SK-N-SH treated with all-trans-retinoic acid at 6 μM for 48 hours (cell line): Measurements from ENCODE around the gene SRBD1.

Experiments used
- ATAC-seq: fragments of 200-7000 bp; cut with Tn5 transposase; 3 replicates; pipeline ENCODE4 v1.9.1; 2020; ENCODE audit warnings: mild to moderate bottlenecking, moderate library complexity
- ARNTL ChIP-seq: fragments of 450-650 bp; formaldehyde crosslinking; IDR thresholded peaks from 2 replicates; pipeline ENCODE4 v1.5.0; 2020; ENCODE audit warnings: low read depth, mild to moderate bottlenecking, moderate library complexity, borderline replicate concordance
- BACH2 ChIP-seq: fragments of 250-450 bp; sonication (Bioruptor Pico); IDR thresholded peaks from 2 replicates; pipeline ENCODE4 v1.9.0; 2021; ENCODE audit warnings: mild to moderate bottlenecking, borderline replicate concordance
- CREB5 ChIP-seq: fragments of 250-450 bp; sonication (Bioruptor Pico); IDR thresholded peaks from 2 replicates; pipeline ENCODE4 v1.5.1; 2020; ENCODE audit warnings: low read depth, mild to moderate bottlenecking, moderate library complexity
- CSDC2 ChIP-seq: fragments of 250-450 bp; sonication (Bioruptor Pico); IDR thresholded peaks from 2 replicates; pipeline ENCODE4 v1.5.0; 2020; ENCODE audit warnings: mild to moderate bottlenecking, moderate library complexity
- CSRNP3 ChIP-seq: fragments of 250-450 bp; sonication (Bioruptor Pico); IDR thresholded peaks from 2 replicates; pipeline ENCODE4 v1.5.1; 2021; ENCODE audit warnings: mild to moderate bottlenecking, moderate library complexity
- ESRRG ChIP-seq: fragments of 250-450 bp; sonication (Bioruptor Pico); IDR thresholded peaks from 2 replicates; pipeline ENCODE4 v1.6.1; 2021; ENCODE audit warnings: mild to moderate bottlenecking
- GLIS3 ChIP-seq: fragments of 250-450 bp; sonication (Bioruptor Pico); IDR thresholded peaks from 2 replicates; pipeline ENCODE4 v1.5.0; 2020; ENCODE audit warnings: mild to moderate bottlenecking, moderate library complexity
- ISL1 ChIP-seq: fragments of 250-450 bp; sonication (Bioruptor Pico); IDR thresholded peaks from 2 replicates; pipeline ENCODE4 v2.1.2; 2022; ENCODE audit warnings: mild to moderate bottlenecking, moderate library complexity
- OSR1 ChIP-seq: fragments of 250-450 bp; sonication (Bioruptor Pico); IDR thresholded peaks from 2 replicates; pipeline ENCODE4 v1.8.0; 2022; ENCODE audit warnings: moderate library complexity, mild to moderate bottlenecking, inconsistent platforms
- PATZ1 ChIP-seq: fragments of 250-450 bp; sonication (Bioruptor Pico); IDR thresholded peaks from 2 replicates; pipeline ENCODE4 v1.8.0; 2020; ENCODE audit warnings: mild to moderate bottlenecking, moderate library complexity, borderline replicate concordance
- POU6F1 ChIP-seq: fragments of 250-450 bp; sonication (Bioruptor Pico); IDR thresholded peaks from 2 replicates; pipeline ENCODE4 v1.8.0; 2021; ENCODE audit warnings: low read depth, mild to moderate bottlenecking, moderate library complexity, borderline replicate concordance
- PPARA ChIP-seq: fragments of 250-450 bp; sonication (Bioruptor Pico); IDR thresholded peaks from 2 replicates; pipeline ENCODE4 v1.5.0; 2020; ENCODE audit warnings: mild to moderate bottlenecking, borderline replicate concordance
- RARB ChIP-seq: fragments of 250-450 bp; sonication (Bioruptor Pico); IDR thresholded peaks from 2 replicates; pipeline ENCODE4 v1.8.0; 2021; ENCODE audit warnings: mild to moderate bottlenecking, moderate library complexity
- SNAI2 ChIP-seq: fragments of 250-450 bp; sonication (Bioruptor Pico); IDR thresholded peaks from 2 replicates; pipeline ENCODE4 v1.5.0; 2020; ENCODE audit warnings: mild to moderate bottlenecking, moderate library complexity
- TCF4 ChIP-seq: fragments of 250-450 bp; sonication (Bioruptor Pico); IDR thresholded peaks from 2 replicates; pipeline ENCODE4 v1.8.0; 2021; ENCODE audit warnings: mild to moderate bottlenecking, moderate library complexity, borderline replicate concordance
- TOX ChIP-seq: fragments of 250-450 bp; sonication (Bioruptor Pico); IDR thresholded peaks from 2 replicates; pipeline ENCODE4 v1.8.0; 2021; ENCODE audit warnings: mild to moderate bottlenecking, moderate library complexity, borderline replicate concordance
- TSHZ2 ChIP-seq: fragments of 250-450 bp; sonication (Bioruptor Pico); IDR thresholded peaks from 2 replicates; pipeline ENCODE4 v1.5.0; 2020; ENCODE audit warnings: mild to moderate bottlenecking, moderate library complexity
- ZFP3 ChIP-seq: fragments of 250-450 bp; sonication (Bioruptor Pico); IDR thresholded peaks from 2 replicates; pipeline ENCODE4 v1.5.0; 2020; ENCODE audit warnings: mild to moderate bottlenecking, moderate library complexity
- ZFP30 ChIP-seq: fragments of 450-650 bp; formaldehyde crosslinking; IDR thresholded peaks from 2 replicates; pipeline ENCODE4 v1.5.0; 2022; ENCODE audit warnings: mild to moderate bottlenecking, moderate library complexity
- ZNF565 ChIP-seq: fragments of 450-650 bp; formaldehyde crosslinking; conservative IDR thresholded peaks from 2 replicates; pipeline ENCODE4 v1.5.0; 2020; ENCODE audit warnings: low read depth, mild to moderate bottlenecking, moderate library complexity
- ZNF70 ChIP-seq: fragments of 450-650 bp; formaldehyde crosslinking; IDR thresholded peaks from 2 replicates; pipeline ENCODE4 v1.5.0; 2020; ENCODE audit warnings: mild to moderate bottlenecking, moderate library complexity
- ZNF8 ChIP-seq: fragments of 450-650 bp; formaldehyde crosslinking; IDR thresholded peaks from 2 replicates; pipeline ENCODE4 v1.5.0; 2020; ENCODE audit warnings: mild to moderate bottlenecking, moderate library complexity

SRBD1 gene

GRCh38 chr2:45616658-45617411 lies 5.8 kb upstream of the SRBD1 start:
- TF ChIP-seq ZFP30 (no peak), CSRNP3 (CRISPR knock-in tag) (no peak), CREB5 (CRISPR knock-in tag) (no peak), TCF4 (CRISPR knock-in tag) (no peak), SNAI2 (CRISPR knock-in tag) (no peak), ZNF565 (no peak), PPARA (CRISPR knock-in tag) (no peak)
- TF ChIP-seq, all 23 proteins: peak for 0
- no peak for ATAC-seq

GRCh38 chr2:45614871-45615415 lies 3.9 kb upstream of the SRBD1 start:
- TF ChIP-seq RARB (CRISPR knock-in tag) = no peak
- no peak for TF ChIP-seq TSHZ2 (CRISPR knock-in tag)
- TF ChIP-seq ZFP3 (CRISPR knock-in tag) = no peak
- no peak for TF ChIP-seq TCF4 (CRISPR knock-in tag)
- TF ChIP-seq ZNF8 = no peak
- no peak for TF ChIP-seq ARNTL (CRISPR knock-in tag)
- TF ChIP-seq TOX (CRISPR knock-in tag) = no peak
- no peak for TF ChIP-seq CREB5 (CRISPR knock-in tag)
- TF ChIP-seq SNAI2 (CRISPR knock-in tag) = no peak
- TF ChIP-seq OSR1 (CRISPR knock-in tag) = no peak
- no peak for TF ChIP-seq CSDC2 (CRISPR knock-in tag)
- no peak for TF ChIP-seq ZFP30
- no peak for TF ChIP-seq ESRRG
- TF ChIP-seq POU6F1 = no peak
- no peak for TF ChIP-seq PATZ1
- no peak for TF ChIP-seq ZNF70
- no peak for TF ChIP-seq ISL1 (CRISPR knock-in tag)
- no peak for TF ChIP-seq BACH2
- no peak for TF ChIP-seq GLIS3 (CRISPR knock-in tag)
- ATAC-seq = no peak
